Type B pancreatic cell (in vitro differentiated cells): Measurements from ENCODE around the gene CDC14A. TPM values are rescaled to one million over a fixed set of nuclear protein-coding genes. Genes with fewer than 3 reads are reported as not detected.

ENCODE experiments used
- DNase-seq: peaks from one replicate; pipeline ENCODE4 v3.0.0; 2021; ENCODE audit warnings: mixed read lengths; ENCODE audit not compliant: unreplicated experiment; ENCODE audit errors: extremely low spot score
- H3K27ac Mint-ChIP-seq: 2 replicates; pipeline ENCODE4 v1.8.0; 2021; ENCODE audit warnings: mild to moderate bottlenecking, mixed read lengths
- H3K27me3 Mint-ChIP-seq: 2 replicates; pipeline ENCODE4 v1.8.0; 2021; ENCODE audit warnings: mixed read lengths
- H3K36me3 Mint-ChIP-seq: 2 replicates; pipeline ENCODE4 v1.8.0; 2021; ENCODE audit warnings: mixed read lengths
- H3K4me1 Mint-ChIP-seq: one replicate; pipeline ENCODE4 v1.8.0; 2021; ENCODE audit warnings: mixed read lengths; ENCODE audit not compliant: unreplicated experiment
- H3K4me3 Mint-ChIP-seq: 2 replicates; pipeline ENCODE4 v1.8.0; 2021; ENCODE audit warnings: mild to moderate bottlenecking, mixed read lengths
- H3K9me3 Mint-ChIP-seq: 2 replicates; pipeline ENCODE4 v1.8.0; 2021; ENCODE audit warnings: mixed read lengths
- total RNA-seq: library from RNA; stranded (reverse); gene quantifications from 2 replicates; pipeline ENCODE4 v1.2.1, GENCODE V29; 2021; ENCODE audit warnings: low replicate concordance
- TF ChIP-seq, protein P1 (sequence below): fragments of 200-600 bp; sonication (generic); conservative IDR thresholded peaks from 2 replicates; pipeline ENCODE4 v1.5.0; 2021; ENCODE audit warnings: antibody characterized with exemption, mild to moderate bottlenecking

The CDC14A gene
- total RNA-seq, 1 donor from 2014 or later: 11.4 TPM

DNA sequence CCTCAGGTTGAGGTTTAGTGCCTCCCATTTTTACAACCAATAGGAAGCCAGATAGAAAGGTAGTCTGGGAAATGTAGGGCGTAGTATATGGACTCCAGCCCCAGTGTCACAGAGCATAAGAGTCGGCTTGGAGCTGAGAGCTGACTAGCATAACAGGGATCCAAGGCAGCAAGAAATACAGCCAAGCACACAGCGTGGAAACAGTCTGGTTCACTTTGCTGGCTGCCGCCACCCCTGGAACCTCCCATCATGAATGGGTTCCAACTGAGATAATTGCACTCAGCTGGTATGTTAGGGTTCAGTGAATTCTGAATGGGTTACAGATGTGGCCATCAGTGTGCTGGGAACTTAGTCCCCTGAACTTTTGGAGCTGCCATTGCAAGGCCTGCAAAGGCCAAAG is 108.9 kb downstream of the CDC14A start:
- Mint-ChIP-seq H3K9me3 (no peaks in the 10 kb centered on the region), H3K36me3 (peaks cover 4% of the 10 kb centered on the region), H3K4me3 (no peak overlapping the region), H3K27ac (no peak overlapping the region), H3K4me1 (peaks cover 31% of the 10 kb centered on the region), H3K27me3 (no peaks in the 10 kb centered on the region)
- DNase-seq: no peak
- TF ChIP-seq, protein P1, sequence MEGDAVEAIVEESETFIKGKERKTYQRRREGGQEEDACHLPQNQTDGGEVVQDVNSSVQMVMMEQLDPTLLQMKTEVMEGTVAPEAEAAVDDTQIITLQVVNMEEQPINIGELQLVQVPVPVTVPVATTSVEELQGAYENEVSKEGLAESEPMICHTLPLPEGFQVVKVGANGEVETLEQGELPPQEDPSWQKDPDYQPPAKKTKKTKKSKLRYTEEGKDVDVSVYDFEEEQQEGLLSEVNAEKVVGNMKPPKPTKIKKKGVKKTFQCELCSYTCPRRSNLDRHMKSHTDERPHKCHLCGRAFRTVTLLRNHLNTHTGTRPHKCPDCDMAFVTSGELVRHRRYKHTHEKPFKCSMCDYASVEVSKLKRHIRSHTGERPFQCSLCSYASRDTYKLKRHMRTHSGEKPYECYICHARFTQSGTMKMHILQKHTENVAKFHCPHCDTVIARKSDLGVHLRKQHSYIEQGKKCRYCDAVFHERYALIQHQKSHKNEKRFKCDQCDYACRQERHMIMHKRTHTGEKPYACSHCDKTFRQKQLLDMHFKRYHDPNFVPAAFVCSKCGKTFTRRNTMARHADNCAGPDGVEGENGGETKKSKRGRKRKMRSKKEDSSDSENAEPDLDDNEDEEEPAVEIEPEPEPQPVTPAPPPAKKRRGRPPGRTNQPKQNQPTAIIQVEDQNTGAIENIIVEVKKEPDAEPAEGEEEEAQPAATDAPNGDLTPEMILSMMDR: no peak

- Mint-ChIP-seq H3K4me3 (no peak overlapping the region), H3K9me3 (no peaks in the 10 kb centered on the region), H3K27ac (no peak overlapping the region), H3K27me3 (no peaks in the 10 kb centered on the region), H3K4me1 (peaks cover 28% of the 10 kb centered on the region), H3K36me3 (peaks cover 4% of the 10 kb centered on the region)
- no peak for DNase-seq
- TF ChIP-seq, protein P1: no peak
These were observed 110.2 kb downstream of the CDC14A start for GRCh38 chr1:100462326-100463025.

DNA sequence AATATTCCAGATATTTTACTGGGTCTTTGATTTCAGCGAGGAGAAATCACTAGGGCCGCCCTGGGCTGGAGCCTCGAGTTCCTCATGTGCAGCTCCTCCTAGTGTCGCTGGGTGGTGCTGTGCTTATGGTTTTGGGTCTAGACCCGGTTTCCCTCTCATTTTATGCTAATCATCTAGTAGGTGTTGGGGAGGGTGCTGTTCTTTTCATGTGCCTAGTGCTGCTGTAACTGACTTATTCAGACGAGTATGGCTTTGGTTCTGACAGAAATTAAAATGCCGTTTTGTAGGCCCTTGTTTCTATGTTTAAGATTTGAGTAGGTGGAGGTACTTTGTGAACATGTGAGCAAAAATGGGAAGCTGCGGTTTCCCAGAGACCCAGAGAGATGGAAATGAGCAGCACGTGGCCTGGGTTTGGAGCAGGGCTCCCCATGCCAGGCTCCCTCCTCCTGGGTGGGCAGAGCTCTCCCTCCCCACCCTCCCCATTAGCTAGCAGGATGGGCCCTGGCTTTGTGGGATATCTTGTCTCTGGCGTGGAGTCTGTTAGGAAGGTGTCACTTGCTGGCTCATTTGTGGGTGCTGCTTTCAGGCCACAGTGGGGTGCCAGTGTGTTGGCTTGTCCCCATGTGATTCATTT is 111.6 kb downstream of the CDC14A start:
- Mint-ChIP-seq H3K4me3 (no peak overlapping the region), H3K36me3 (peaks cover 8% of the 10 kb centered on the region), H3K4me1 (peaks cover 21% of the 10 kb centered on the region), H3K9me3 (no peaks in the 10 kb centered on the region), H3K27me3 (no peaks in the 10 kb centered on the region), H3K27ac (no peak overlapping the region)
- no peak for DNase-seq
- TF ChIP-seq, protein P1: peak; percentile 82

DNA sequence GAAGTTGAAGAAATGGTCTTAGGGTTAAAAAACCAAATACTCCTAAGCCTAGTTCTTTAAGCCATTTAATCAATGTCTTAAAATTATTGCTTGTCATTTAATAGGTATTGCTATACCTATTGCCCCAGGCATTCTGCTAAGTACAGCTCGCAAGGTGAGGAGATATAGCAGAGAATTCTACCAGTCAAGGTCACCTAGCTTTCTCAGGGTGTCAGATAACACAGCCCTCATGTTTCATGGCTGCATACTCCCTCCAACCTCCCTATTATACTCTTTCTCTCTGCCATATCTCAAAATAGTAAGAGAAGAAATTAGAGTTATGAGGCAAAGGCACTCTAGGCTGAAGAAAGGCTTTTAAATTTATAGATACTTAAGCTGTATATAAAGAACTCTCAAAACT is 117.3 kb downstream of the CDC14A start:
- no peaks in the 10 kb centered on the region for H3K9me3 Mint-ChIP-seq
- H3K27ac Mint-ChIP-seq: no peak overlapping the region

GRCh38 chr1:100474834-100475233 is 122.5 kb downstream of the CDC14A start:
- Mint-ChIP-seq H3K9me3 (no peaks in the 10 kb centered on the region), H3K36me3 (peaks cover 7% of the 10 kb centered on the region), H3K27me3 (no peaks in the 10 kb centered on the region), H3K27ac (no peak overlapping the region), H3K4me3 (no peak overlapping the region), H3K4me1 (no peaks in the 10 kb centered on the region)
- TF ChIP-seq, protein P1: no peak
- DNase-seq: no peak

More for the DNA sequence above, 117.3 kb downstream of the CDC14A start:
- DNase-seq: no peak
- Mint-ChIP-seq H3K4me1 (peaks cover 4% of the 10 kb centered on the region), H3K4me3 (no peak overlapping the region), H3K27me3 (no peaks in the 10 kb centered on the region), H3K36me3 (peaks cover 20% of the 10 kb centered on the region)
- TF ChIP-seq, protein P1: no peak
